Body of pancreas (tissue), 4 donors: ENCODE data around the gene DHX8.

ENCODE experiments used
- CTCF ChIP-seq, 7 experiments: fragments of 450-650 bp in 4 of 7; fragments of 200-600 bp in 3 of 7; sonication (generic) in 3 of 7; IDR thresholded peaks; one replicate each; pipeline ENCODE4 v1.5.1; 2016 to 2019; ENCODE audit warnings: antibody characterized with exemption in 7 of 7
- POLR2A ChIP-seq, 3 donors: fragments of 450-650 bp; IDR thresholded peaks; one replicate each; pipeline ENCODE4 v1.6.1; 2016; ENCODE audit warnings: antibody characterized with exemption in 3 of 3, mild to moderate bottlenecking in 2 of 3

DNA sequence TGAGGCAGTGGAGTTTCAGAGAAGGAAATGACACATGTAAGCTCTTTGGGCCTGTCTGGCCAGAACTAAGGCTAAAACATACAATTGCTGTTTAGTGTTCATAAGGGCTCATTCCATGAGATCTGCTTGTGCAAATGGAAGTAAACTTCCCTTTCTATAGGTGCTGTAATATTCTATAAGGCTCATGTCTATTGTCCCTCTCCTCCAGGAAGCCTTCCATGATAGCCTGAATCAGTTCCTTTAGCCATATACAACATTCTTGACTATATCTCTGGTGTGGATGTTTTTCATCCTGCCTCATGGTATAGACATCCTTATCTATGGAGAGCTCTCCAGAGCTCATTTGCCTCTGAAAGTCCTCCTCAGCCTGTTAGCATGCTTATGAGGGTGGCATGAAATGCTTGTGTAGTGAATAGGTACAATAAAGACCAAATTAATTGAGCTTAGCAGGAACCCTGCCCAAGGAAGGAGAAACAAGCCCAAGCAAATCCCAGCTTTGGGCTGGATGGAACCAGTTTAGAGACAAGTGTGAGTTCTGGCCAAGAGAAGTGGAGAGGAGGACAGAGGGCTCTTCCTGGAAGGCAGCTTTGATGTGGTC, 64.0 kb downstream of the DHX8 start:
- TF ChIP-seq CTCF (IDR thresholded peaks at IDR 0.05) (no peak), POLR2A (IDR thresholded peaks at IDR 0.05) (no peak)
